HG03571 (cell line): Measurements from ENCODE around the gene TCTN1.
"Not testable (repeated sequence)": the region's sequence is repeated elsewhere in the genome, so short reads cannot be mapped to it uniquely, and the experiment has no call there.

Experiments
- ATAC-seq: cut with Tn5 transposase; IDR thresholded peaks from one replicate; pipeline ENCODE4 v1.9.1; 2021; ENCODE audit not compliant: unreplicated experiment

The TCTN1 gene

GRCh38 chr12:110585231-110585799 lies 28.6 kb upstream of the TCTN1 start:
- ATAC-seq, result no peak

- not testable (repeated sequence) for ATAC-seq
These were observed 26.8 kb upstream of the TCTN1 start for GRCh38 chr12:110587102-110587501.

GRCh38 chr12:110590059-110590458 lies 23.9 kb upstream of the TCTN1 start:
- ATAC-seq, result no peak

- peak; percentile 70 for ATAC-seq
These were observed 23.1 kb upstream of the TCTN1 start for GRCh38 chr12:110590806-110591326.

GRCh38 chr12:110591451-110592051 lies 22.4 kb upstream of the TCTN1 start:
- ATAC-seq, result no peak

GRCh38 chr12:110592078-110592477 lies 21.9 kb upstream of the TCTN1 start:
- no peak for ATAC-seq

GRCh38 chr12:110592919-110593318 lies 21.0 kb upstream of the TCTN1 start:
- ATAC-seq, result not testable (repeated sequence)

- no peak for ATAC-seq
These were observed 16.0 kb upstream of the TCTN1 start for GRCh38 chr12:110597885-110598284.

GRCh38 chr12:110599334-110599733 lies 14.6 kb upstream of the TCTN1 start:
- no peak for ATAC-seq

GRCh38 chr12:110600254-110600653 lies 13.7 kb upstream of the TCTN1 start:
- ATAC-seq, result no peak

GRCh38 chr12:110602085-110602814 lies 11.7 kb upstream of the TCTN1 start:
- ATAC-seq, result not testable (repeated sequence)

- no peak for ATAC-seq
These were observed 7.7 kb upstream of the TCTN1 start for GRCh38 chr12:110606253-110606611.

GRCh38 chr12:110613071-110613770 lies 708 bp upstream of the TCTN1 start:
- ATAC-seq, result no peak

- ATAC-seq, result no peak
These were observed 1.2 kb downstream of the TCTN1 start for GRCh38 chr12:110615171-110615570.

- no peak for ATAC-seq
These were observed 2.7 kb downstream of the TCTN1 start for GRCh38 chr12:110616471-110617115.

GRCh38 chr12:110619534-110619953 lies 5.6 kb downstream of the TCTN1 start:
- no peak for ATAC-seq

GRCh38 chr12:110622582-110622981 lies 8.7 kb downstream of the TCTN1 start:
- ATAC-seq, result no peak

GRCh38 chr12:110627500-110628195 lies 13.7 kb downstream of the TCTN1 start:
- no peak for ATAC-seq

GRCh38 chr12:110635055-110635454 lies 21.1 kb downstream of the TCTN1 start:
- no peak for ATAC-seq

- no peak for ATAC-seq
These were observed 22.6 kb downstream of the TCTN1 start for GRCh38 chr12:110636516-110636915.
